Activated B cell treated with CpG ODN at 0.5 μM for 24 hours (primary cell): ENCODE measurements around the gene TMEM151A. TPM values are rescaled to one million over a fixed set of nuclear protein-coding genes. Genes with fewer than 3 reads are reported as not detected.

Source experiments
- ATAC-seq: fragments of 200-7000 bp; cut with Tn5 transposase; one replicate; pipeline ENCODE4 v1.10.0; 2021; ENCODE audit warnings: low read depth, mild to moderate bottlenecking, moderate library complexity
- CTCF ChIA-PET: fragments of 350-600 bp; sonication (Branson Sonifier 250); formaldehyde crosslinking; loops from one replicate; lab custom pipeline; 2021; ENCODE audit warnings: antibody characterized with exemption; lab: Charles Lee
- POLR2A ChIA-PET: fragments of 350-600 bp; sonication (Branson Sonifier 250); formaldehyde crosslinking; loops from one replicate; lab custom pipeline; 2021; ENCODE audit warnings: antibody characterized with exemption; lab: Charles Lee
- DNase-seq: peaks from one replicate; pipeline ENCODE4 v3.0.0; 2022
- H3K27ac Mint-ChIP-seq: one replicate; pipeline ENCODE4 v1.8.0; 2020; ENCODE audit warnings: mixed read lengths
- H3K27me3 Mint-ChIP-seq: one replicate; pipeline ENCODE4 v1.8.0; 2021; ENCODE audit warnings: mixed read lengths
- H3K36me3 Mint-ChIP-seq: one replicate; pipeline ENCODE4 v1.8.0; 2021; ENCODE audit warnings: low read depth, mixed read lengths
- H3K4me1 Mint-ChIP-seq: one replicate; pipeline ENCODE4 v1.8.0; 2021; ENCODE audit warnings: mixed read lengths
- H3K4me3 Mint-ChIP-seq: one replicate; pipeline ENCODE4 v1.8.0; 2020; ENCODE audit warnings: mild to moderate bottlenecking, mixed read lengths
- H3K9me3 Mint-ChIP-seq: one replicate; pipeline ENCODE4 v1.8.0; 2020; ENCODE audit warnings: mixed read lengths
- CTCF ChIP-seq: fragments of 200-600 bp; IDR thresholded peaks from one replicate; pipeline ENCODE4 v1.8.0; 2022; ENCODE audit warnings: antibody characterized with exemption, mild to moderate bottlenecking
- intact Hi-C: fragments of 100-400 bp; cut with micrococcal nuclease; formaldehyde crosslinking; loops from one replicate; pipeline ENCODE4 v1.15.1; 2024
- total RNA-seq: library from RNA; stranded (reverse); gene quantifications from 2 replicates; pipeline ENCODE4 v1.2.3, GENCODE V29; 2022

The TMEM151A gene
- total RNA-seq, 1 donor from 2014 or later: not detected

DNA sequence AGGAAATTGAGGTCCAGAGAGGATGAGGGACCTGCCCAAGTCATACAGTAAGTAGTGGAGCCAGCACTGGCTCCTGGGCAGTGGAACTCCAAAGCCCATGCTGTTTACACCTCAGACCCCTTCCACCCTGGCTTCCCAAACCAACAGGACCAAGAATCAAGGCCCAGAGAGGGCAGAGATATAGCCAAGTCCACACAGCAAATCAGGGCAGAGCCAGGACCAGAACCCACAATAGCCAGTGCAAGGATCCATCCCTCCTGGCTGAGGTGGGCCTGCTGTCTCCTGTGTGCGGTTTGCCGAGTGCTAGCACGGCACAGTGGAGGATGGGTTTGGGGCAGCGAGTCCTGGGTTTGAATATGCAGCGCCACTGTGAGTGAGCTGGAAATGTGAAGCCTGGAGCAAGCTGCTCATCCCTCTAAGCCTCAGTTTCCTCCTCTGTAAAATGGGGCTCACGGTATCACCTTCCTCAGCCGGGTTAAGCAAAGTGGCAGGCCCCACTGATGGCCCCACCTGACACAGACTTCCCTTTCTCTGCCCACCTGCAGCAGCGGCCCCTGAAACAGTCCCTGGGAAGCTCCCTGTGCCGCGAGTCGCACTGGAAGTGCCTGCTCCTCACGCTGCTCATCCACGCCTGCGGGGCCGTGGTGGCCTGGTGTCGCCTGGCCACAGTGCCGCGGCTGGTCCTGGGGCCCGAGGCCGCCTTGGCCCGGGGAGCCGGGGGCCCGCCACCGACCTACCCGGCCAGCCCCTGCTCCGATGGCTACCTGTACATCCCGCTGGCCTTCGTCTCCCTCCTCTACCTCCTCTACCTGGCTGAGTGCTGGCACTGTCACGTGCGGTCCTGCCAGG, 2.3 kb downstream of the TMEM151A start:
- POLR2A ChIA-PET: interaction anchor here (0.6 kb wide), 1 partner anchor 19 kb away, joined by 3 read pairs; no protein-coding TSS in a partner anchor
- DNase-seq: no peak
- H3K9me3 Mint-ChIP-seq: no peaks in the 10 kb centered on the region
- no peak overlapping the region for H3K4me3 Mint-ChIP-seq
- no peak for ATAC-seq
- peaks cover 23% of the 10 kb centered on the region for H3K27me3 Mint-ChIP-seq
- peaks cover 3% of the 10 kb centered on the region for H3K36me3 Mint-ChIP-seq
- no peak for TF ChIP-seq CTCF
- H3K4me1 Mint-ChIP-seq: peaks cover 22% of the 10 kb centered on the region
- H3K27ac Mint-ChIP-seq: no peak overlapping the region
- intact Hi-C loops: no loop called here
- CTCF ChIA-PET: no interaction called here

- no peaks in the 10 kb centered on the region for H3K9me3 Mint-ChIP-seq
- intact Hi-C loops: no loop called here
- H3K27me3 Mint-ChIP-seq: peaks cover 23% of the 10 kb centered on the region
- DNase-seq (no peak), ATAC-seq (no peak)
- ChIA-PET CTCF (no interaction called here), POLR2A (interaction anchor here (0.6 kb wide), 1 partner anchor 18 kb away, joined by 3 read pairs; no protein-coding TSS in a partner anchor)
- H3K36me3 Mint-ChIP-seq: no peaks in the 10 kb centered on the region
- H3K4me3 Mint-ChIP-seq: no peak overlapping the region
- H3K27ac Mint-ChIP-seq: no peak overlapping the region
- H3K4me1 Mint-ChIP-seq: peaks cover 13% of the 10 kb centered on the region
- TF ChIP-seq CTCF: no peak
These were observed 3.2 kb downstream of the TMEM151A start for GRCh38 chr11:66294626-66295620.

DNA sequence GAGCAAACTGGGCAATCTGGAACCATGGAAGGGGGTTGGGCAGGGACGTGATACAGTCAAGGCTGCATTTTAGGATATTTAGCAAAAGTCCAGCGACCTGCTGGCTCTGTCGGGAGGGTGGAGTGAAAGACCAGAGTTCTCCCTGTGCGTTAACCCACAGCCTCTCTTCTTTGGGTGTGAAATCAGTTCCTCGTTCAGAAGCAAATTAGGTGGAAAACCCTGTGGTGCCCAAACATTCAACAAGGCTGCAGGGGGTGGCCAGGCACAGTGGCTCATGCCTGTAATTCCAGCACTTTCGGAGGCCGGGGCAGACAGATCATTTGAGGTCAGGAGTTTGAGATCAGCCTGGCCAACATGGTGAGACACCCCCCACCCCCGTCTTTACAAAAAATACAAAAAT, 5.9 kb downstream of the TMEM151A start:
- no peak overlapping the region for H3K27ac Mint-ChIP-seq
- TF ChIP-seq CTCF: no peak
- H3K36me3 Mint-ChIP-seq: no peaks in the 10 kb centered on the region
- ChIA-PET POLR2A (no interaction called here), CTCF (interaction anchor here (1.0 kb wide), 1 partner anchor 14 kb away, joined by 4 read pairs; no protein-coding TSS in a partner anchor)
- no peaks in the 10 kb centered on the region for H3K9me3 Mint-ChIP-seq
- peaks cover under 1% of the 10 kb centered on the region for H3K4me1 Mint-ChIP-seq
- intact Hi-C loops: no loop called here
- no peak overlapping the region for H3K4me3 Mint-ChIP-seq
- ATAC-seq (no peak), DNase-seq (no peak)
- H3K27me3 Mint-ChIP-seq: peaks cover 18% of the 10 kb centered on the region

DNA sequence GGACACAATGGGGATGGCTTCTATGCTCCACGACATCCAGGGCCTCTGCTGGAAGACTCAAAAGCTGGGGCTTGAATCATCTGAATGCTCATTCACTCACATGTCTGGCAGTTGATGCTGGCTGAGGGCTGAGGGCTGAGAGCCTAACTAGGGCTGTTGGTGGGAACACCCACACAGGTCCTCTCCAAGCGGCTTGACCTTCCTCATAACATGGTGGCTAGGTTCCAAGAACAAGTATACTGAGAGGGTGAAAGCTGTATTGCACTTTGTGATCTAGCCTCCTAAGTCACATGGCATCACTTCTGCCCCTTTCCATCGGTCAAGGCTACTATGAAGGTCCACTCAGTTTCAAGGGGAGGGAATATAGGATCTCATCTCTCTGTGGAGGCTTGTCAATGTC, 7.5 kb downstream of the TMEM151A start:
- POLR2A ChIA-PET: interaction anchor here (0.6 kb wide), 1 partner anchor 271 kb away, joined by 9 read pairs; no protein-coding TSS in a partner anchor

More for the DNA sequence above, 7.5 kb downstream of the TMEM151A start:
- TF ChIP-seq CTCF: no peak
- ATAC-seq (no peak), DNase-seq (no peak)
- intact Hi-C loops: no loop called here
- H3K4me1 Mint-ChIP-seq: no peaks in the 10 kb centered on the region
- H3K27ac Mint-ChIP-seq: no peak overlapping the region
- H3K36me3 Mint-ChIP-seq: no peaks in the 10 kb centered on the region
- H3K4me3 Mint-ChIP-seq: no peak overlapping the region
- no peaks in the 10 kb centered on the region for H3K9me3 Mint-ChIP-seq
- peaks cover 6% of the 10 kb centered on the region for H3K27me3 Mint-ChIP-seq
- CTCF ChIA-PET: no interaction called here
